GM12878 (cell line): ENCODE data around the gene CCDC88C. TPM values are rescaled to one million over a fixed set of nuclear protein-coding genes. Genes with fewer than 3 reads are reported as not detected.

Source experiments
- ATAC-seq: fragments of 200-7000 bp; cut with Tn5 transposase; 3 replicates; pipeline ENCODE4 v1.9.1; 2020; ENCODE audit warnings: mild to moderate bottlenecking, moderate library complexity
- BruUV-seq: library from RNA; stranded (reverse); fragments of 400-500 nt; replicated peaks from 2 replicates; lab custom pipeline; 2021; lab: Mats Ljungman, UMichigan
- CTCF ChIA-PET: fragments of 300-600 bp; sonication (Branson Sonifier 250); formaldehyde crosslinking; extraction: SDS; loops from one replicate; lab custom pipeline; 2021; ENCODE audit warnings: inconsistent platforms; lab: Yijun Ruan, JAX
- POLR2A ChIA-PET: fragments of 350-600 bp; formaldehyde crosslinking; extraction: SDS; loops from one replicate; lab custom pipeline; 2021; ENCODE audit warnings: inconsistent platforms; lab: Charles Lee
- RAD21 ChIA-PET: fragments of 300-600 bp; sonication (Branson Sonifier 250); formaldehyde crosslinking; loops from one replicate; lab custom pipeline; 2023; ENCODE audit warnings: antibody characterized with exemption; ENCODE audit not compliant: unreplicated experiment; lab: Charles Lee
- SMC1A ChIA-PET: fragments of 300-600 bp; sonication (Branson Sonifier 250); formaldehyde crosslinking; loops from one replicate; lab custom pipeline; 2023; ENCODE audit not compliant: unreplicated experiment, uncharacterized antibody; lab: Charles Lee
- DNase-seq: peaks from one replicate; pipeline ENCODE4 v3.0.0-alpha.2; 2011; ENCODE audit warnings: low read depth, low spot score
- FAIRE-seq: peaks from 3 replicates; lab custom pipeline; 2011; peaks lifted over from hg19 to GRCh38; lab: Jason Lieb, UNC
- H2AFZ ChIP-seq: 2 replicates; pipeline ENCODE4 v1.6.0; 2011; ENCODE audit warnings: low read depth, low read length, control low read depth; ENCODE audit not compliant: control insufficient read depth
- H3K27ac ChIP-seq: 2 replicates; pipeline ENCODE4 v1.5.1; 2011; ENCODE audit warnings: control low read depth; ENCODE audit not compliant: control insufficient read depth, insufficient read depth
- H3K27me3 ChIP-seq, 2 experiments: replicated peaks in 1 of 2; 2 replicates each; pipeline versions ENCODE4 v1.6.0 to v1.6.1; 2011; ENCODE audit warnings: low read length in 1 of 2; ENCODE audit not compliant: control insufficient read depth in 2 of 2, insufficient read depth in 2 of 2
- H3K36me3 ChIP-seq, 2 experiments: 2 replicates each; pipeline ENCODE4 v1.5.1; 2011; ENCODE audit warnings: low read length in 1 of 2; ENCODE audit not compliant: control insufficient read depth in 2 of 2, insufficient read depth in 2 of 2
- H3K4me1 ChIP-seq: 2 replicates; pipeline ENCODE4 v1.6.1; 2011; ENCODE audit warnings: mild to moderate bottlenecking, low read length, moderate library complexity, mixed read lengths; ENCODE audit not compliant: control insufficient read depth, insufficient read depth
- H3K4me2 ChIP-seq: 2 replicates; pipeline ENCODE4 v1.6.0; 2011; ENCODE audit warnings: control low read depth; ENCODE audit not compliant: control insufficient read depth, insufficient read depth
- H3K4me3 ChIP-seq: fragments of 200-600 bp; sonication (generic); 2 replicates; pipeline ENCODE4 v1.5.1; 2016
- H3K79me2 ChIP-seq: 2 replicates; pipeline ENCODE4 v1.6.0; 2011; ENCODE audit warnings: low read length; ENCODE audit not compliant: control insufficient read depth, insufficient read depth
- H3K9ac ChIP-seq: 2 replicates; pipeline ENCODE4 v1.8.0; 2011; ENCODE audit warnings: low read length, control low read depth, mixed read lengths; ENCODE audit not compliant: control insufficient read depth, insufficient read depth
- H3K9me3 ChIP-seq: replicated peaks from 3 replicates; pipeline ENCODE4 v1.5.1; 2011; ENCODE audit warnings: mild to moderate bottlenecking, low read length; ENCODE audit not compliant: control insufficient read depth, insufficient read depth
- H4K20me1 ChIP-seq: 2 replicates; pipeline ENCODE4 v1.6.0; 2011; ENCODE audit not compliant: control insufficient read depth, insufficient read depth
- ESRRA ChIP-seq: IDR thresholded peaks from 2 replicates; pipeline ENCODE4 v1.6.1; 2012; ENCODE audit warnings: mild to moderate bottlenecking, low read length, improper control_type of control experiment
- FOXK2 ChIP-seq: fragments of 450-650 bp; IDR thresholded peaks from 2 replicates; pipeline ENCODE4 v1.6.1; 2017; ENCODE audit warnings: mild to moderate bottlenecking, moderate library complexity
- GATAD2B ChIP-seq: fragments of 450-650 bp; conservative IDR thresholded peaks from 2 replicates; pipeline ENCODE4 v1.6.1; 2017; ENCODE audit warnings: low read depth, mild to moderate bottlenecking, moderate library complexity
- HDGF ChIP-seq: fragments of 450-650 bp; IDR thresholded peaks from 2 replicates; pipeline ENCODE4 v1.6.1; 2016; ENCODE audit warnings: antibody characterized with exemption
- HSF1 ChIP-seq: fragments of 150-350 bp; IDR thresholded peaks from 2 replicates; pipeline ENCODE4 v1.6.1; 2014; ENCODE audit warnings: mild to moderate bottlenecking, low read depth, low read length
- LARP7 ChIP-seq: fragments of 450-650 bp; IDR thresholded peaks from 2 replicates; pipeline ENCODE4 v1.6.1; 2017; ENCODE audit warnings: mild to moderate bottlenecking
- MEF2A ChIP-seq: IDR thresholded peaks from 2 replicates; pipeline ENCODE4 v1.6.1; 2011; ENCODE audit warnings: low read depth, mild to moderate bottlenecking, low read length, moderate library complexity; ENCODE audit not compliant: insufficient read depth
- PKNOX1 ChIP-seq: fragments of 450-650 bp; IDR thresholded peaks from 2 replicates; pipeline ENCODE4 v1.6.1; 2016; ENCODE audit warnings: mild to moderate bottlenecking
- PML ChIP-seq: IDR thresholded peaks from 2 replicates; pipeline ENCODE4 v1.6.1; 2012; ENCODE audit warnings: low read length, inconsistent platforms
- SP1 ChIP-seq: IDR thresholded peaks from one replicate; pipeline ENCODE4 v1.6.1; 2011; ENCODE audit warnings: low read depth, low read length
- SUPT20H ChIP-seq: IDR thresholded peaks from 2 replicates; pipeline ENCODE4 v1.6.1; 2011; ENCODE audit warnings: low read depth, mild to moderate bottlenecking, low read length, moderate library complexity, borderline replicate concordance; ENCODE audit not compliant: control insufficient read depth
- TAF1 ChIP-seq: IDR thresholded peaks from 2 replicates; pipeline ENCODE4 v1.6.1; 2011; ENCODE audit warnings: mild to moderate bottlenecking, low read depth, low read length, borderline replicate concordance
- TARDBP ChIP-seq: IDR thresholded peaks from 2 replicates; pipeline ENCODE4 v1.6.1; 2016; ENCODE audit warnings: borderline replicate concordance
- TBL1XR1 ChIP-seq: IDR thresholded peaks from 2 replicates; pipeline ENCODE4 v1.6.1; 2012; ENCODE audit warnings: low read depth, low read length, improper control_type of control experiment
- ZBTB40 ChIP-seq: fragments of 450-650 bp; IDR thresholded peaks from 2 replicates; pipeline ENCODE4 v1.6.1; 2016; ENCODE audit warnings: mild to moderate bottlenecking, moderate library complexity, borderline replicate concordance
- ZZZ3 ChIP-seq: IDR thresholded peaks from 2 replicates; pipeline ENCODE4 v1.6.1; 2011; ENCODE audit warnings: low read depth; ENCODE audit not compliant: control insufficient read depth, insufficient read length
- WGBS: methylation state at CpG from one replicate; pipeline ENCODE4 v1.1.6; 2016; ENCODE audit warnings: low lambda C conversion rate; ENCODE audit not compliant: insufficient replicate concordance, insufficient coverage; ENCODE audit errors: missing lambda C conversion rate; 5-methylcytosine and 5-hydroxymethylcytosine counted together
- in situ Hi-C: fragments of 300-500 bp; cut with MboI; formaldehyde crosslinking; loops from 9 replicates; pipeline ENCODE4 v1.14.3; 2018; ENCODE audit warnings: mixed read lengths
- intact Hi-C: fragments of 100-400 bp; cut with micrococcal nuclease; formaldehyde crosslinking; loops from one replicate; pipeline ENCODE4 v1.14.2; 2022; ENCODE audit not compliant: unreplicated experiment
- polyA plus RNA-seq, 11 experiments: library from polyadenylated mRNA; depleted of rRNA in 4 of 11; unstranded in 6 of 11; stranded (reverse) in 5 of 11; fragments of >200 nt; fragmentation: Nextera tagmentation in 4 of 11; fragmentation: Illumina TruSeq in 1 of 11; extraction: Ambion mirVana in 4 of 11; extraction: Trizol in 1 of 11; gene quantifications; 1 replicate in 1 of 11; 2 replicates in 10 of 11; pipeline versions ENCODE4 v1.2.1 to v1.2.3, GENCODE V29; 2011 to 2016; ENCODE audit warnings: inconsistent platforms in 2 of 11, missing spikeins in 2 of 11, low read depth in 1 of 11
- total RNA-seq, 4 experiments: library from RNA; depleted of rRNA in 3 of 4; stranded (reverse); fragments of >200 nt in 3 of 4; fragmentation: Illumina TruSeq in 1 of 4; extraction: Trizol in 1 of 4; gene quantifications; 2 replicates each; pipeline versions ENCODE4 v1.2.1 to v1.2.3, GENCODE V29; 2013 to 2021

Gene CCDC88C
- total and polyA plus RNA-seq, 10 of the 15 experiments (the other 5 are each of a cell fraction or from before 2014, with no cell fraction given), result 4.0 to 79.6 (median 36.6) TPM

GRCh38 chr14:91245029-91245428 lies 172.6 kb downstream of the CCDC88C start:
- ChIA-PET POLR2A (interaction anchor here (5.9 kb wide), 1 partner anchor 17 kb away, joined by 108 read pairs; no protein-coding TSS in a partner anchor), SMC1A (interaction anchor here (0.8 to 9.8 kb wide), 6 partner anchors 11 to 171 kb away, joined by 3 to 142 read pairs (median 6); no protein-coding TSS in a partner anchor), RAD21 (interaction anchor here (1.0 to 5.2 kb wide), 3 partner anchors 13 to 68 kb away, joined by 3 to 90 read pairs (median 6); no protein-coding TSS in a partner anchor), CTCF (interaction anchor here (6.5 kb wide), 1 partner anchor 17 kb away, joined by 59 read pairs; no protein-coding TSS in a partner anchor)
- Histone ChIP-seq H3K27ac (no peak overlapping the region), H3K9ac (no peak overlapping the region), H2AFZ (no peak overlapping the region), H3K27me3 (no peaks in the 10 kb centered on the region), H3K36me3 (no peaks in the 10 kb centered on the region; a peak in 1 of 4 replicates), H4K20me1 (no peaks in the 10 kb centered on the region), H3K4me3 (no peak overlapping the region), H3K4me1 (peaks cover 37% of the 10 kb centered on the region), H3K4me2 (no peak overlapping the region), H3K79me2 (peaks cover 15% of the 10 kb centered on the region), H3K9me3 (no peaks in the 10 kb centered on the region)
- intact Hi-C loops (no loop called here), in situ Hi-C loops (no loop called here)
- DNase-seq (no peak), FAIRE-seq (no peak), ATAC-seq (no peak)
- no TSS peak for BruUV-seq
- 94% methylated on average over 9 of the region's 9 CpGs for WGBS
- TF ChIP-seq SUPT20H (no peak), LARP7 (no peak), TARDBP (no peak), HSF1 (no peak), TAF1 (no peak), PKNOX1 (no peak), ZBTB40 (no peak), HDGF (no peak), FOXK2 (no peak), GATAD2B (no peak), ESRRA (no peak), ZZZ3 (no peak), SP1 (no peak), MEF2A (no peak), TBL1XR1 (no peak), PML (no peak)
